GM12878 (cell line): ENCODE measurements around the gene ZBTB16. TPM values are rescaled to one million over a fixed set of nuclear protein-coding genes. Genes with fewer than 3 reads are reported as not detected.

ENCODE experiments used
- CUX1 ChIP-seq: IDR thresholded peaks from 2 replicates; pipeline ENCODE4 v1.6.1; 2012; ENCODE audit warnings: improper control_type of control experiment, low read depth, low read length; ENCODE audit not compliant: insufficient replicate concordance
- NBN ChIP-seq: fragments of 450-650 bp; IDR thresholded peaks from 2 replicates; pipeline ENCODE4 v1.6.1; 2016
- NKRF ChIP-seq: fragments of 450-650 bp; conservative IDR thresholded peaks from 2 replicates; pipeline ENCODE4 v1.6.1; 2017; ENCODE audit warnings: mild to moderate bottlenecking, moderate library complexity
- RELB ChIP-seq: fragments of 450-650 bp; IDR thresholded peaks from 2 replicates; pipeline ENCODE4 v1.6.1; 2017; ENCODE audit warnings: low read depth, mild to moderate bottlenecking, moderate library complexity
- REST ChIP-seq: IDR thresholded peaks from 2 replicates; pipeline ENCODE4 v1.6.1; 2012; ENCODE audit warnings: mild to moderate bottlenecking, low read depth, low read length
- SIX5 ChIP-seq: IDR thresholded peaks from 2 replicates; pipeline ENCODE4 v1.6.1; 2011; ENCODE audit warnings: mild to moderate bottlenecking, low read depth, low read length, moderate library complexity; ENCODE audit not compliant: severe bottlenecking
- STAT1 ChIP-seq: fragments of 450-650 bp; conservative IDR thresholded peaks from 2 replicates; pipeline ENCODE4 v1.6.1; 2014; ENCODE audit warnings: antibody characterized with exemption, mild to moderate bottlenecking
- TCF12 ChIP-seq: IDR thresholded peaks from 2 replicates; pipeline ENCODE4 v1.6.1; 2011; ENCODE audit warnings: low read depth, mild to moderate bottlenecking, low read length
- TCF7 ChIP-seq: IDR thresholded peaks from 2 replicates; pipeline ENCODE4 v1.6.1; 2014; ENCODE audit warnings: antibody characterized with exemption, borderline replicate concordance
- ZBTB4 ChIP-seq: fragments of 450-650 bp; formaldehyde crosslinking; IDR thresholded peaks from 2 replicates; pipeline ENCODE4 v1.4.0; 2022; ENCODE audit warnings: mild to moderate bottlenecking, moderate library complexity
- polyA plus RNA-seq, 11 experiments: library from polyadenylated mRNA; depleted of rRNA in 4 of 11; unstranded in 6 of 11; stranded (reverse) in 5 of 11; fragments of >200 nt; fragmentation: Nextera tagmentation in 4 of 11; fragmentation: Illumina TruSeq in 1 of 11; extraction: Ambion mirVana in 4 of 11; extraction: Trizol in 1 of 11; gene quantifications; 1 replicate in 1 of 11; 2 replicates in 10 of 11; pipeline versions ENCODE4 v1.2.1 to v1.2.3, GENCODE V29; 2011 to 2016; ENCODE audit warnings: inconsistent platforms in 2 of 11, missing spikeins in 2 of 11, low read depth in 1 of 11
- total RNA-seq, 4 experiments: library from RNA; depleted of rRNA in 3 of 4; stranded (reverse); fragments of >200 nt in 3 of 4; fragmentation: Illumina TruSeq in 1 of 4; extraction: Trizol in 1 of 4; gene quantifications; 2 replicates each; pipeline versions ENCODE4 v1.2.1 to v1.2.3, GENCODE V29; 2013 to 2021

ZBTB16 gene
- total and polyA plus RNA-seq, 10 of the 15 experiments (the other 5 are each of a cell fraction or from before 2014, with no cell fraction given) = 0.38 TPM; not detected in 9

- no peak for TF ChIP-seq CUX1
- no peak for TF ChIP-seq NKRF
- no peak for TF ChIP-seq NBN
- TF ChIP-seq SIX5 = no peak
- no peak for TF ChIP-seq TCF7
- TF ChIP-seq REST = no peak
- TF ChIP-seq TCF12 = no peak
- no peak for TF ChIP-seq ZBTB4 (CRISPR knock-in tag)
- TF ChIP-seq RELB = no peak
- TF ChIP-seq STAT1 = no peak
Observed at GRCh38 chr11:114136686-114137640, 77.5 kb downstream of the ZBTB16 start (continued).
